Tibial artery (tissue), 4 donors: ENCODE measurements around the gene PLK5.
"Not testable (repeated sequence)": the region's sequence is repeated elsewhere in the genome, so short reads cannot be mapped to it uniquely, and the experiment has no call there.

ENCODE experiments used
- DNase-seq, 2 donors: peaks; one replicate each; pipeline ENCODE4 v3.0.0-alpha.2; 2019
- H3K27ac ChIP-seq, 2 donors: fragments of 200-600 bp; sonication (generic) in 1 of 2; 1 replicate in 1 of 2; 2 replicates in 1 of 2; pipeline ENCODE4 v1.5.1; 2018 to 2019; ENCODE audit warnings: mild to moderate bottlenecking in 1 of 2
- H3K27me3 ChIP-seq, 2 donors: fragments of 200-600 bp; sonication (generic) in 1 of 2; one replicate each; pipeline versions ENCODE4 v1.5.1 to v1.6.0; 2016 to 2019
- H3K36me3 ChIP-seq, 3 donors: fragments of 200-600 bp; sonication (generic) in 2 of 3; one replicate each; pipeline ENCODE4 v1.5.1; 2016 to 2019; ENCODE audit warnings: mild to moderate bottlenecking in 2 of 3
- H3K4me1 ChIP-seq, 4 donors: fragments of 200-600 bp; sonication (generic) in 2 of 4; 1 replicate in 3 of 4; 2 replicates in 1 of 4; pipeline ENCODE4 v1.5.1; 2016 to 2019
- H3K4me3 ChIP-seq, 2 donors: fragments of 200-600 bp; sonication (generic) in 1 of 2; 1 replicate in 1 of 2; 2 replicates in 1 of 2; pipeline ENCODE4 v1.5.1; 2018 to 2019; ENCODE audit warnings: mild to moderate bottlenecking in 2 of 2
- H3K9me3 ChIP-seq, 3 donors: fragments of 200-600 bp; sonication (generic) in 1 of 3; one replicate each; pipeline ENCODE4 v1.5.1; 2016 to 2019
- intact Hi-C: fragments of 100-400 bp; cut with DNase I; formaldehyde crosslinking; loops from one replicate; pipeline ENCODE4 v1.15.0; 2023; ENCODE audit warnings: low total_unique reads
- TF ChIP-seq, protein P1 (sequence below), 2 experiments: fragments of 200-600 bp in 1 of 2; fragments of 450-650 bp in 1 of 2; IDR thresholded peaks; one replicate each; pipeline ENCODE4 v1.5.1; 2017 to 2019; ENCODE audit warnings: antibody characterized with exemption in 2 of 2, mild to moderate bottlenecking in 1 of 2, moderate library complexity in 1 of 2

The PLK5 gene

DNA sequence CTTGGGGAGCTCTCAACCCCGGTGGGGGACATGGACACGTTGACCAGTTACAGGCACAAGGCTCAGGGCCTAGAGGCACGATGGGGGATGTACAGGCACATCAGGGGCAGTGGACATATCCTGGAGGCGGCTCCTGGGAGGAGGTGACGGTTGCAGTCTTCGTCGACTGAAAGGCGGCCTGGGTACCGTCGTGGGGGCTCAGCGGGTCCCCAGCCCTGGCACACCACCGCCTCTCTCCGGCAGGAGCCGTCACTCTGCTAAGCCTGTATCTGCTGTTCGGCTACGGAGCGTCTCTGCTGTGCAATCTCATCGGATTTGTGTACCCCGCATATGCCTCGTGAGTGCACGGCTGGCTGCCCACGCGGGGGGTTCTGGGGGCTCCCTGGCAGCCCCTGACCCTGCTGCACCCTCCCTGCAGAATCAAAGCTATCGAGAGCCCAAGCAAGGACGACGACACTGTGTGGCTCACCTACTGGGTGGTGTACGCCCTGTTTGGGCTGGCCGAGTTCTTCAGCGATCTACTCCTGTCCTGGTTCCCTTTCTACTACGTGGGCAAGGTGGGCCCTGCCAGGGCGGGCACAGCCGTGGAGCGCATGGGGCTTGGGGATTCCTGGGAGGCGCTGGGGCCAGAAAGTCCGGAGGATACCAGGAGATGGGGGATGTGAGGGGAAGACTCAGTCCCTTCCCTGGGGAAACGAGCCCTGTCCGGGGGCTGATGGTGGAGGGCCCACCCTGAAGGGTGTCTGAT is 28.7 kb upstream of the PLK5 start:
- Histone ChIP-seq H3K36me3 (no peaks in the 10 kb centered on the region), H3K9me3 (no peaks in the 10 kb centered on the region), H3K27ac (no peak overlapping the region), H3K4me3 (no peak overlapping the region), H3K4me1 (peaks cover 0 to 14% (median 8%) of the 10 kb centered on the region in 4 donors), H3K27me3 (peaks cover 0 to 51% of the 10 kb centered on the region in 2 donors)
- no peak for DNase-seq
- intact Hi-C loops, result no loop called here
- TF ChIP-seq, protein P1, sequence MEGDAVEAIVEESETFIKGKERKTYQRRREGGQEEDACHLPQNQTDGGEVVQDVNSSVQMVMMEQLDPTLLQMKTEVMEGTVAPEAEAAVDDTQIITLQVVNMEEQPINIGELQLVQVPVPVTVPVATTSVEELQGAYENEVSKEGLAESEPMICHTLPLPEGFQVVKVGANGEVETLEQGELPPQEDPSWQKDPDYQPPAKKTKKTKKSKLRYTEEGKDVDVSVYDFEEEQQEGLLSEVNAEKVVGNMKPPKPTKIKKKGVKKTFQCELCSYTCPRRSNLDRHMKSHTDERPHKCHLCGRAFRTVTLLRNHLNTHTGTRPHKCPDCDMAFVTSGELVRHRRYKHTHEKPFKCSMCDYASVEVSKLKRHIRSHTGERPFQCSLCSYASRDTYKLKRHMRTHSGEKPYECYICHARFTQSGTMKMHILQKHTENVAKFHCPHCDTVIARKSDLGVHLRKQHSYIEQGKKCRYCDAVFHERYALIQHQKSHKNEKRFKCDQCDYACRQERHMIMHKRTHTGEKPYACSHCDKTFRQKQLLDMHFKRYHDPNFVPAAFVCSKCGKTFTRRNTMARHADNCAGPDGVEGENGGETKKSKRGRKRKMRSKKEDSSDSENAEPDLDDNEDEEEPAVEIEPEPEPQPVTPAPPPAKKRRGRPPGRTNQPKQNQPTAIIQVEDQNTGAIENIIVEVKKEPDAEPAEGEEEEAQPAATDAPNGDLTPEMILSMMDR (IDR thresholded peaks at IDR 0.05), result no peak

DNA sequence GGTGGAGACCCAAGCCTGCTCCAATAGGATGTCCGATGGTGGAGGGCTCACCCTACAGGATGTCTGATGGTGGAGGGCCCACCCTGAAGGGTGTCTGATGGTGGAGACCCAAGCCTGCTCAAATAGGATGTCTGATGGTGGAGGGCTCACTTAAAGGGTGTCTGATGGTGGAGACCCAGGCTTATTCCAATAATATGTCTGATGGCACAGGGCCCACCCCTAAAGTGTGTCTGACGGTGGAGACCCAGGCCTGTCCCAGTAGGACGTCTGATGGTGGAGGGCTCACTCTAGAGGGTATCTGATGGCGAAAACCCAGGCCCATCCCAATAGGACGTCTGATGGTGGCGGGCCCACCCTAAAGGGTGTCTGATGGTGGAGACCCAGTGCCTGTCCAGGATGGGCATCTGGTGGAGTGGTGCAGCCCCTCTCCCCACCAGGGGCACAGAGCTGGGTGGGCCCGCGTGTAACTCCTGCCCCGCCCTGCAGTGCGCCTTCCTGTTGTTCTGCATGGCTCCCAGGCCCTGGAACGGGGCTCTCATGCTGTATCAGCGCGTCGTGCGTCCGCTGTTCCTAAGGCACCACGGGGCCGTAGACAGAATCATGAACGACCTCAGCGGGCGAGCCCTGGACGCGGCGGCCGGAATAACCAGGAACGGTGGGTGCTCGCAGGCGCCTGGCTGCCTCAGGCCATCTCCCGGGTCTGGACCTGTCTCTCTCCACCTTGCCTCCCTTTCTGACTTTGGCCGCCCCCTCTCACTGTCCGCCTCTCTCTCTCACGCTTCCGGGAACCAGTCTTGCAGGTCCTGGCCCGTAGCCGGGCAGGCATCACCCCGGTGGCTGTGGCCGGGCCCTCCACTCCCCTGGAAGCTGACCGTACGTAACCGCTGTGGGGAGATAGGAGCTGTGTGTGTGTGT is 27.8 kb upstream of the PLK5 start:
- H3K27me3 ChIP-seq, result peaks cover 0 to 53% of the 10 kb centered on the region in 2 donors
- no peak overlapping the region for H3K4me3 ChIP-seq
- no peak for DNase-seq
- TF ChIP-seq, protein P1 (IDR thresholded peaks at IDR 0.05), result no peak
- H3K4me1 ChIP-seq, result peaks cover 0 to 11% (median 6%) of the 10 kb centered on the region in 4 donors
- H3K9me3 ChIP-seq, result no peaks in the 10 kb centered on the region
- no peaks in the 10 kb centered on the region for H3K36me3 ChIP-seq
- H3K27ac ChIP-seq, result no peak overlapping the region
- intact Hi-C loops, result no loop called here

- Histone ChIP-seq H3K9me3 (no peaks in the 10 kb centered on the region), H3K4me3 (no peak overlapping the region), H3K27me3 (peaks cover 0 to 53% of the 10 kb centered on the region in 2 donors), H3K4me1 (peaks cover 0 to 2% (median 0%) of the 10 kb centered on the region in 4 donors), H3K27ac (no peak overlapping the region), H3K36me3 (no peaks in the 10 kb centered on the region)
- TF ChIP-seq, protein P1 (IDR thresholded peaks at IDR 0.05), result no peak
- intact Hi-C loops, result no loop called here
- no peak for DNase-seq
Observed at GRCh38 chr19:1496714-1497577, 26.9 kb upstream of the PLK5 start.

DNA sequence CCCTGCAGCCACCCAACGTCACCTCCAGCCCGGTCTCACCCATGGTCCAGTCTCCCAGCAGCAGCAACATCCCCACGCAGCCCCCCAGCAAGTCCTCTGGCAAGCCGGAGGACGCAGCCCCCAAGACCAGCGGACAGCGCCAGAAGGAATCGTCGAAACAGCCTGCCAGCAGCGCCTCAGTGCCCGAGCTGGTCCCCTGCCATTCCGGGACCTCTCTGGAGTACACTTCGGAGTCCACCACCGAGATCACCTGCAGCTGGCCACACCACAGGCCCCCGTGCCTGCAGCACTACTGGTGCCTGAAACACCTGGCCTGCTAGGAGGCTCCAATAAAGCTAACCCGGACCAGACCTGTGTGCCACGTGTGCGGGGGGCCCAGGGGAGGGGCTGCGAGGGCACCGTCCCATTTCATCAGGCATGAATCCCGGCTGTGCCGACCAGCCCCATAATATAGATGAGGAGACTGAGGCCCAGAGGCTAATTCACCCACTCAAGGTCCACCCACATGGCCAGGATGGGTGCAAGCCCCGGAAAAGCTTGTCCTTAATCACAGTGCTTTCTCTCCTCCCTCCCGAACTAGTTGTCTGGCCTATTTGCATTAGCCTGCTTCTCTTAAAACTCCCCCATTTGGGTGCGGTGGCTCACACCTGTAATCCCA is 26.2 kb upstream of the PLK5 start:
- Histone ChIP-seq H3K4me1 (peaks cover 0 to 3% (median 0%) of the 10 kb centered on the region in 4 donors), H3K27ac (no peak overlapping the region), H3K36me3 (no peaks in the 10 kb centered on the region), H3K27me3 (peaks cover 0 to 56% of the 10 kb centered on the region in 2 donors), H3K9me3 (no peaks in the 10 kb centered on the region), H3K4me3 (no peak overlapping the region)
- intact Hi-C loops, result no loop called here
- no peak for DNase-seq
- TF ChIP-seq, protein P1 (IDR thresholded peaks at IDR 0.05), result no peak

GRCh38 chr19:1499231-1499630 is 24.6 kb upstream of the PLK5 start:
- H3K9me3 ChIP-seq, intact Hi-C loops, H3K27ac ChIP-seq, H3K4me3 ChIP-seq, DNase-seq, H3K36me3 ChIP-seq: not testable (repeated sequence)
- peaks cover 0 to 65% of the 10 kb centered on the region in 2 donors for H3K27me3 ChIP-seq
- peaks cover 0 to 16% (median 6%) of the 10 kb centered on the region in 4 donors for H3K4me1 ChIP-seq
